NCI-H1105 treated with DMSO at 0.1 percent for 48 hours (cell line): Measurements from ENCODE around the gene ERCC5.

ENCODE experiments used
- DNase-seq: peaks from one replicate; lab custom pipeline; 2025; lab: John Stamatoyannopoulos, UW

The ERCC5 gene

DNA sequence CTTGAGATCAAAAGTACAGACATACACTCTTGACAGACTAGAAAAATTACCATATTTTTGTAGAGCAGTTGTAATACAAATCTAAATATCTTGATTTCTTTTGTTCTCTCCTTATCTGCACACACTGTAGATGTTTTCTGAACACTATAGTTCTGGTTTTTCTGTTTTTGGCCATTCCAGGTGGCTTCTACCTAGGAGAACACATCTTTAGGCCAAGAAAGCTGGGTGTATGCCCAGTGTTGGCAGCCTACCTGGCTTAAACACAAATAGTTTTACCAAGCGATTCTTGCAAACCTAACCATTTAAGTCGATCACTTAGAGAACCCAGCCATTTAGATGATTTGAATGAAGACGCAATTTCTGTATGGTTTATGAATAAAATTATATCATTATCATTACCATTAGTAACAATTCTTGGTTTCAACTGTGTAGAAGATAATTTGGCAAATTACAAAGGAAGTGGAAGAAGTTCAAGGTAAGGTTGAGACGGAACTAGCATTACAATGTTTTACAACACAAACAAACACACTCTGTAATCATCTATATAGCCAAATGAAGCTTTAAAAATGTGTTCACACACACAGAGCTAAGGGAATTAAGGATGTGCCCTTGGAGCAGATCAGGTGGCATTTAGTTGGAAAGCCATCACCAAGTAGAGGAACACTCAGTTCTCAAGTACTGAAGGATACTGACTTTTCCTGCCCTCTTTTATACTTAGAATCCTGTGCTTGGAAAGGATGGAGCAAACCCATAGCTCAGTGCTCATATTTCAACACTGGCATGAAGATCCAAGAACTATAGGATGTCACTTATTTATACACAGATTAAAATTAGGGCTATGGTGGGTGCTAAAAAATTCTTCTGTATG, 36.2 kb downstream of the ERCC5 start:
- no peak for DNase-seq

DNA sequence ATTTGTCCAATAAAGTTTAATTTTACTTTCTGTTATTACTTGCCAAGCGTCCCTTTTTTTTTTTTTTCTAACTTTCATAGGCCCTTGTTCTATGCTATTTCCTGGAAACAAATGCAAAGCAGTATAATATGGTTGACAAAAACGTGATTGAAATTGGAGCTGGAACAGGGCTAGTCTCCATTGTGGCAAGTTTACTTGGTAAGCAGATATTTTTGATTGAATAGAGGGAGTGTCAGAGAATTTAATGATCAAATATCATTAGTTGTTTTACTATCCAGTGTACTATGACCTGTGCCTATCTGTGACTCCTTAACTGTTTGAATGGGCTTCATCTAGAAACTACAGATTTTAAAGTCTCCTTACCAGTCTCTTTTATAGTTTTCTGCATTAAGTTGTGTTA, 46.7 kb downstream of the ERCC5 start:
- DNase-seq: no peak

DNA sequence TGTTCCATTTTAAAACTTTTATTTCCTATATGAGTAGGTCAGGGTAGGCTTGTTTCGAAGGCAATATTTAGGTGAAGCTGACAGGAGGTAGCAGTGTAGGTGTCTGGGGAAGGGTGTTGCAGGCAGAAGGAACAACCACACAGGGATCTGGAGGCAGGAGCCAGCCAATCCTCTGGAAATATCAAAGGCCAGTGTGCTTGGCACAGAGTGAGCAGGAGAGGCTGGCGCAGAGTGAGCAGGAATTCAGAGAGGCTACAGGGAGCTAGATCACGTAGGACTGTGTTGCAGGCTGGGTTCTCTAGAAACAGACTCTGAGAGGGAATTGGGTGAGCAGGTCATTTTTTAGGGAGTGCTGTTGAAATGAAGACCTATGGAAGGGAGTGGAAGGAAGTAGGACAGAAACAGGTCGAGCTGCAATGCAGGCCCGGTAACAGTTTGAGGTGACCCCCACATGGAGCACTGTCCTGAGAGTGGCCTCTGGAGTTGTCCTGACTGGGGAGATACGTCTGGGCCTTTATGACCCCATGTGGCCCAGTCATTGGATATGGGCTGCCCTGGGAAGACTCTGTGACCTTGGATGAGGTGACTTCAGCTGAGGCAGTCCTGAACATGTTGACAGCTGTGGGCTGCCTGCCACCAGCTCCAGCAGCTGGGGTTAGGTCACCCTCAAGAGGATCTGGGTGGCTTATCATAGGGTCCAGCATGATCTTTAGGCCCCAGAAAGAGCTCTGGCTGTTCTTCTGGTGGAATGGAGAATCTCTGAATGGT, 51.7 kb downstream of the ERCC5 start:
- DNase-seq: no peak

DNA sequence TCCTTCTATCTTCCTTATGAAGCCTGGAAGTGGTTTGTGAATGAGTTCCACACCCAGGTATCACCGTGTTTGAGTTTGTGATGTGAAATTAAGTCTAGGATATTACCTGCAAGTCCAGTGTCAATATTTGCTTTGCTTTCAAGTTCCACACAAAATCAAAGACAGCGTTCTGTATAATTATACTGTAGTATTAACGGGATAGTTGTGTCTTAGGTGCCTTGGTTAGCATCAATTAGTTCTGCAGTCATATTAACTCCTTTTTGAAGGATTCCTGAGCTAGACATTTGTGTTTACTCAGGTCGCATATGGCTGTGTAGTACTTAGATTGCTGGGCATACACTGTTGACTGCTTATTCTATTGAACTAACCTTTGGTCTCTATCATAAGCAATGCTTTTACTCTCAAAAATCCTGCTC, 54.4 kb downstream of the ERCC5 start:
- DNase-seq: peak; percentile 36

DNA sequence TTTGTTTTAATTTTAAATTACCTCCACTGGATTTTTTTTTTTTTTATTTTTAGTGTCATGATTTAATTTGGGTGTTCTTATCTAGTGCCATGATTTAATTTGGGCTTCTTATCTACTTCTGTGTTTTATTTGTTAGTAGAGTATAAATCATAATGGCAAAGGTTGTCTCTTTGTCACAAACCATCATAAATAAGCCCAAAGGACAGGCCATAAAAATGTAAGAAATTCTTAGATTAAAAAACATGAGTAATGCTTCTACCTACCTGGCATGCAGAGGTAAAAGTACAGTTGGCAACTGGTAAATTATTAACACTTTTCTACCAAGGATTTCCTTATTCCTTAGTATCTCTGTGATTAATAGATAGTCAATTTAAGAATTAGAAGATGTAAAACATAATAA, 55.2 kb downstream of the ERCC5 start:
- DNase-seq: no peak

DNA sequence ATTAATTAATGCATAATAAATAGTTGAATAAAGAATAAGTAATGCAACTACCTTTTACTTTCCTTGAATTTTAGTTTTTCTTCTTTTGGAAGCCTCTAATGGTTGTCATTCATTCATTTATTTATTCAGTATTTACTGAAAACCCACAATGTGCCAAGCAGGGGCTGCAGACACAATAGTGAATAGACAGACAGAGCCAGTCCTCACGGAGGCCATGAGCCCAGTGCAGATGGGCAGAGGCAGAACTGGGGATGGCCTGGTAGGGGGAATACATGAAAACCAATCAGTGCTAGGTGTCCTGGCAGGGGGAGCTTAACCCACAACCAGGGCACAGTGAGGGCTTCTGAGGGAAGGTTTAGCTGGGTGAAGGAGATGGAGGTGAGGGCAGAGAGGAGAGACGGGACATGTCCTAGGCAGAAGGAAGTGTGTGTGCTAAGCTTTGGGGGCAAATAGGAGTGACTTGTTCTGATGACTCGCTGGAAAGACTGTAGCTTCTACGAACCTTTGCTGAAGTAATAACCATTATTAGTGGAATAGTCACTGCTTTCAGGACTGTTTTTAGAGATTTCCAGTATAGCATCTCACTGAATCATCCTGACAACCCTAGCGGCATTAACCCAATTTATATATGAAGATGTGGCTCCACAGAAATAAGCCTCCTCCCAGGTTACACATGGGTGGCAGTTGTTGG, 55.9 kb downstream of the ERCC5 start:
- no peak for DNase-seq

DNA sequence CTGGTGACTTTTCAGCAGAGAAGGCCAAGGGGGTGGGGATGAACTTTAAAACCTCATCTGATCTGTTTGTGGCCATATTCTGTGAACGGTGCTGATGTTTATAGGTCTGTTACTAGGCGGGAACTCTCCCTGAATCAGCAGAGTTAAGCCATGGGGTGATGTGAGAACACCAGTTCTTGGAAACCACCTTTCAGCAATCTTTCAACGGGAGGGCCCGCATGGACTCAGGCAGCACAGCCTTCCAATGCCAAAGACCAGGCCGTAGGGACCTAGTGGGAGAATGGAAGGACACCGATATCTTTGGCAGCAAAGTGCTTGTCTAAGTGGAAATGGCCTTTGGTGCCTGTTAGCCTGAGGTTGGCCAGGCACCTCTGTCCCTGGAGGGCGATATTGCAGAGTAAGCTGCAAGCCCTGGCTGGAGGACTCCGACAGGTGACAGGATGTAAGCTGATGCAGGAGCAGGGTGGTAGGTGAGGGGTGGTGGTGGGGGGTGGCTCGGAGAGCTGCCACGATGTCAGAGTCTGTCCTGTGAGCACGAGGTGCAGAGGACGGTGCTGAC, 57.0 kb downstream of the ERCC5 start:
- no peak for DNase-seq

DNA sequence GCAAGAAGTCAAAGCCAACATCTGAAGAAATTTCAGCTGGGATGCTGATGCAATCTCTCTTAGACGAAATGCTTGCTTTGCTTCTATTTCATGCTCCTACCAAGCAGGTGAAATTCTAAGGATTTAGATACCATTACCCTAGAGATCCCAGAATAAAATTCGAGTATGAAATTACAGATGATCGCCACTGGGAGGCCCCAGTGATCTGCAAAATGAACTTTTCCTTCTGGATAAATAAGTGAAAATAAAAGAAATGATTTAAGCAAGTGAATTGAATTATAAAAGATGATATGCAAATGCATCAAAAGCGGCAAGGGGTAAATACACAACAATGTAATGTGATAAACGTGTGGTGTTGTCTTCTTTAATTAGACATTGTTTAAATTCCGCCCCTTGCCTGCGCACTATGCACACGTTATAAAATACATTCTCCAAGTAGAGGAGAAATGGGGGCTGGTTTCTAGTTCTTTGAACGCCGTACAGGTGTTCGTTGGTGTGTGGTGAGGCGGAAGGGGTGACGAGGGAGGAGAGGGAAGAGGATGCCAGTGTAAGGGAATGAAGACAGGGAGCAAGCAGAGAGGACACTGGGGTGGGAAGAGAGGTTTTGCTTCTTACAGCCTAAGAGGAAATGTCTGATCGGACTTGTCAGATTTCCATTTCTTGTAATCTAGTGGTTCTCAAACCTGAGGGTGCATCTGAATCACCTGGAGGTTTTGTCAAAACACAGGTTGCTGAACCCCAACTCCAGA, 58.0 kb downstream of the ERCC5 start:
- no peak for DNase-seq

DNA sequence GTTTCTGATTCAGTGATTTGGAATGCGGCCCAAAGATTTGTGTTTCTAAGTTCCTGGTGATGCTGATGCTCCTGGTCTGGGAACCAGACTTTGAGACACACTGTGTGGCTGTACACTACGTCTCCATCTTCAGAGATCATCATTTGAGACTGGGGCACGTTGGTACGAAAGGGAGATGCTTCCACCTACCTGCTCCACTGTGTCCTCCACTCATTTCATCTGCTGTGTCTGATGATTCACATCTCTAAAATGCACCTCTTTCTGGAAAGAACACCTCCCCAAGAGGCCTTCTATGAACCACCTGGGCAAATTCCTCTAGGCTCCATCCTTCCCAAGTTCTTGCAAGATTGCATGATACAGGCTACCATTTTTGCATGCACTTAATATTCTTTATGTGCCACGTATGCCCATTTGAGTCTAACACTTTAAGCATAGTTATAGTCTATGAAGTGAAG, 58.6 kb downstream of the ERCC5 start:
- no peak for DNase-seq

DNA sequence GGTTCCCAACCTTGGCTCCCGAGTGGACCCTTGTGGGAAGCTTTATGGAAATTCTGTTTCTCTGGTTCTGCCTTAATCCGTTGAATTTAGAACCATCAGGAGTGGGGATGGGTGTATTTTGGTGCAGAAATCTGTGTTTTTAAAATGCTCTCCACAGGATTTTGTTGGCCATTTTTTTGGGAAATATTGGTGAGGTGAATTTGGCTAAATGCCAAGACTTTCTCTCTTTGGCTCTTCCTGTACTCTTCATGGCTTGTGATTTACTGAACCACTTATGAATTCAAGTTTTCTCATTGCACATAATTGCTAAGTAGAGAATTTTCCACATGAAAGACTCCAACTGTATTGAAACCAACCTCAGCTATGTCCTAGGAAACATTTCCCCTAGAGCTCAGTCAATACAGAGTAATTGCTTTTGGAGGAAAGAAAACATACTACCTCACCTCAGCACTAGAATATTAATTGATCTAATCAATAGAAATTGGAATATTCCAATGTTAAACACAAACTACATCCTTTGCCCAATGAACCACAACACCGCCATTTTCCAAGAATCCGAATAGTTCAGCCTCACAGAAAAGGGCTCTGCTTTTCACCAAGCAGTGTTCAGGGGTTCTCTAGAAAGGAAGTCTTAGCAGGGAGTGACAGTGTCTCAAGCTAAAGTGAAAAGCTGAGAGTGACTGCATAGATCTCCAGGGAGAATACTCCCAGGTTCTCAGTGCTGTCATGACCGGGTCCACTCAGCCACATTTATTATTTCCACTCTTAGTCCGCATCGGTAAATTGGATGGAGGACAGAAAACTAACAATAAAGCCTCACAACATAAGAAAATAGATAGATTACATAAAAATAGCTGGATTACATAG, 60.3 kb downstream of the ERCC5 start:
- peak; percentile 51 for DNase-seq

DNA sequence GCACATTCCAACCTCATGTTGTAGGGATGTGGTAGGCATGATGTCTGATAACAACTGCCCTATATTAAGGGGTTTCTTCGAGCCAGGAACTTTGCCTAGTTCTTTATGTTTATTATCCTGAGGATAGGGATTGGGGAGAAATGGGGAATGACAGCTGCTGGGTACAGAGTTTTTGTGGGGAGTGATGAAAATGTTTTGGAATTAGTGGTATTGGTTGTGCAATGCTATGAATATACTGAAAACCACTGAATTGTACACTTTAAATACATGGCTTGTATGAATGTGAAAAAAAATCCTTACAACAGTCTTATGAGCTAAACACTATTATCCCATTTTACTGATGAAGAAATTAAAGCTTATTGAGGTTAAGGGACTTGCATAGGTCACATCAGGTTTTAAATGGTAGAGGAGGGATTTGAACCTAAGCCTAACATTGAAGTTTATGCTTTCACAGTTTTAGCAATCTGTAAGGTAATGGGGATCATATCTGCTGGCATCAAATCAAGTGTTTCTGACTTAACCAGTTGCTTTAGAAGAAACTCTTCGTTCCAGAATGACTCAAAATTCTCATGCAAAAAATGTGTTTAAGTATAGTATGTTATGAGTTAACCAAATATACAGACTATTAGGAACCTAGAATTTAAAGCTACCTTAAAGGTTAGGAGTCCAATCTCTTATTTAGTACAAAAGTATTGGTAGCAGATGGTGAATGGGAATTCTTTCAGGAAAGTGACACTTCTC, 61.4 kb downstream of the ERCC5 start:
- no peak for DNase-seq

DNA sequence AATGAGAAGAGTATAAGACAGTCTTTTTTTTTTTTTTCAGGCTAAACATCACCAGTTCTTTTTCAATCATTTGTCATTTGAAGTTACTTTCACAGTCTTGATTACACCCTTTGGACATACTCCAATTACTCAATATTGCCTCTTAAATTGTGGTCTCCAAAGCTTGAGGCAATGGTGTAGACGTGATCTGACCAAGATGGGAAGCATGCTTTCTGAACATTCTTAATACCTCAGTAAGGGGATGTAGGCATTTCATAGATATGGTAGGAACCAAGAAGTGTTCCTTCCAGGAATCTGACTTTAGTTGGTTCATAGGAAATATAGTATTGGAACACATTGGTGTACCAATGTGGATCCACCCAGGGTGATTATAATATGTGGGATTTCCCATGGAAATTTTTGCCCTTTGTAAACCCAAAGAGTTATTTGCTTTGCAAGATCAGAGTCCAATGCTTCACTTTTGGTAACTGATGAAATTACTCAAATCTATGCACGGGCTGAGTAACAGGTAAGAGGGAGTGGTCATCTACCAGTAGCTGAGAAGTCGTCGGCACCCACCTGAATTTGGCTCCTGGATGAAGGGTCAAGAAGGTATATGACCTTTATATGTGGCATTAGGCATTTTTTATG, 62.2 kb downstream of the ERCC5 start:
- DNase-seq: no peak

DNA sequence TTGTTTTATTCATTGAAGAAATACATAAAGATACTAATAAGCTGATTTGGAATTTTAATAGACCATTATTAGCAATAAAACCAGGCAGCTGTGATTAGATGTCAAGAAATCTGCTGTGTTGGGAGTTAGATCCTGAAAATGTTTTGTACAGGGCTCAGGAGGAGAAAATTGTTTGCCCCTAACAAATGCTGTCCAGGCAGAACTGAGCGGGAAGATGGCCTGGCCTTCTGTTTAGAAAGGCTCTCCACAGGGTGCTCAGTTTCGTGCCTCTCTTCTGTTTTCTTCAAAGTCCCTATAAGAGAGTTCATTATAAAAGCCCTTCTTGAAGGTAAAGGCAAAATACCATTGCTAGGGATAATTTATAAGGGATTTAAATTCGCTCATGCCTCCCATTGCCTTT, 64.1 kb downstream of the ERCC5 start:
- no peak for DNase-seq

DNA sequence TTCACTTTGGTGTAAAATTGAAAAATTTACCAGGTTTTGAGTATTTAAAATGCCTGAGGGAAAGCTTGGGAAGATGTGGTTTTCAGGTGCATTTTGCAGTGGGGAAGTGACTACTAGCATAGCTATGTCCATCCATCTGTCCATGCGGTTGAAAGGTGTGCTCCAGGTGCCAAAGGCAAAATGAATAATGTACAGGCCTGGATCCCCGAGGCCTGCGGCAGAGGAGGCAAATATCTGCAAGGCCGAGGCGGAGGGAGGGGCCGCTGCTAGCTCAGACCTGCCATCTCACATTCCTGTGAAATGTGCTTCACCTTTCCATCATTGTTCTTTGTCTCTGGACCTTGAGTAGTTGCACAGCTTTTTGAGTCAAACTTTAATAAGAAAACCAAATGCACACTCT, 65.5 kb downstream of the ERCC5 start:
- DNase-seq: no peak

DNA sequence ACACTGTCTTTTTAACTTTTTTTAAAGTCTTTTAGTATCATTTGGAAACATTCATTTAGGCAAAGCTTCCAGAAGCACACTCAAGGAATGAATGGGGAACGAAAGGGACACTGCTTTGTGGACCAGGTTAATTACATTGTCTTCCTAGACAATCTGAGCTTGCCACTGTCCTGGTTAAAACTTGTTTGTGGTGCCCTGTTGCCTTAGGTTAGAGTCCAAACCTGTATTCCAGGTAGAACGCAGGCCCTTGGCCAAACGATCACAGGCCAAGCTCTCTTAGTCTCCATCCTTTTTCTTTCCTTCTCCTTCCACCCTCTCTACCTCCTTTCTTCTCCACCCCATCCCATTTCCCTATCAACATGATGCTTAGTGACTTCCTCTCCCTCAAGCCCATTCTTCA, 66.8 kb downstream of the ERCC5 start:
- no peak for DNase-seq

DNA sequence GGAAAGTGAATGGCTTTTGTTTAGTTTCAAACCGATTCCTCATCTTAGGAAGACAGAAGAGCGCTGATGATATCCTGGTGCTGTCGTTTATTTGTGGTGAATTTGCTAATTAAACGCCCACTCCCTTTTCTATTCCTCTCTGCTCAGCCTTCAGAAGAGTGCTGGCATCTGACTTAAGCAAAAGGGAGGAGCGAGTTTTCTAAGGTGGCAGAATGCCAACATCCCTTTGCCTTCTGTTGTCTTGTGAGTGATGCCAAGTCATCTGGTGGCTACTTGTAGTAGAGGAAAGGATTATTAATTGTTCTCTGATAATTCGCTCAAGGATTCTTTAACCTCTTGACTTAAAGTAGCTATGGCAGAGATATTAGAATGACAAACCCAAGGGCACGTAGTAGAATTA, 68.1 kb downstream of the ERCC5 start:
- no peak for DNase-seq

DNA sequence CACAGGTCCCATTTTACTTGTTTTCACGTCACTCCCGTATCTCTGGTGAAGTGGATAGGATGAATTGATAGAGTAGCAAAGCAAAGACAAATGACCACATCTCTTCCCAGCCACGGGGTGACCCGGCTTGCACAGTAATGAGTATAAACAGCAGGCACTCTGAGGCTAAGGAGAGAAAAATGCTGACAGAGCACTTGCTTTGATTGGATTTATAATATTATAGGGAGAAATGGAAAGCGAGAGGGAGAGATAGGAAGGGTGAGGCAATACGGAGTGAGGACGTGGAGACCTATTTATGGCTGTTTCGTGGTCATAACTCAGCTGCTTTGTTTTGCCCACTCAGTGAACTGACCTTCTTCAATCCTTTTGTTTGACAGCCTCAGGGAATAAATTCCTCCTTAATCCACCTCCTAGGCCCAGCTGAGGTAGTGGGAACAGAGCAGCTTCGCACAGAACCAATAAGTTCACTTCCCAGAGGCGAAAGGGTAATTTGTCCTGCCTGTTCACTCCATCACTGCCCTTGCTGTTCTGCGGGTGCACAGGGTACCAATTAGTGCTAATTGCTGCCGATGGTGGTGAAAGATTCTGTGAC, 68.6 kb downstream of the ERCC5 start:
- no peak for DNase-seq

DNA sequence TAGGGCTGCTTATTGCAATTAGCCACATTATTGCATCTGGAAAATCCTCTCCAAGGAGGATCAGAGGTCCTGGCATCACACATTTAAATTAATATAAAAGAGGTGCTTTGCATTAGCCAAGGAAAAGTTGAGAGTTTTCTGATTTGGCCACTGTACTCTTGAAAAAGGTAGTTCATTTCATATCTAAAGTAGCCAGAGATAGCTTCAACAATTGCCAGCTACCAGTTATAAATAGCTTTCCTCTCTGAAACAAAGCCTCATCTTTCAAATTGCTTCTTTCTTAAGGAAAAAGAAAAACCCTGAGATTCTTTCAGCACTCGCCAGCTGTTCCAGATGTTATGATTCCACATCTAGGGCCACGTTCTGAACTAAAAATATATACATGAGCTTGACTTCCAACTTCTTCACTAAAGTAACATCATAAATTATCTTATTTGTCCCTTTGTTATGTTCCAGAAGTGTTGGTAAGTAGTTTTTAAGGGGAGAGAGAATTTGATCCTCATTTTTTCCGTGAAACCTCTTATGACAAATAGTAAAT, 69.6 kb downstream of the ERCC5 start:
- no peak for DNase-seq

DNA sequence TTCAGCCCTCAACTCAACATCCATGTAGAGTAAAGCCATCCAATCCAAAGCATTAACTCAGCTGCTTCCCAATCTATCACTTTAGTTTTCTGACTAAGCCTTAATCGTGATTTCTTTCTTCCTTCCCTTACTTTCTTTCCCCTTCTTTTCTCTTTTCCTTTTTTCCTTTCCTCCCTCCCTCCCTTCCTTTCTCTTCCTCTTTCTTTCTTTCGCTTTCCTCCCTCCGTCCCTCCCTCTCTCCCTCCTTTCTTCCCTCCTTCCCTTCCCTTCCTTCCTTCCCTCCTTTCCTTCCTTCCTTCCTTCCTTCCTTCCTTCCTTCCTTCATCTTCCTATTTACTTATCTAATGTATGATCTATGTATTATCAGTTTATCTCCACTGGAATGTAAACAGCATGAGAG, 71.2 kb downstream of the ERCC5 start:
- no peak for DNase-seq
